Activated T-helper 1 cell treated with Interleukin-2 at 50 U/mL for 16 hours (primary cell): Measurements from ENCODE around the gene GNPDA1.

ENCODE experiments used
- DNase-seq: peaks from one replicate; pipeline ENCODE4 v3.0.0-alpha.2; 2020; ENCODE audit warnings: low read depth

GNPDA1 gene

GRCh38 chr5:141954194-141954593 lies 58.6 kb downstream of the GNPDA1 start:
- no peak for DNase-seq

- no peak for DNase-seq
These were observed 60.8 kb downstream of the GNPDA1 start for GRCh38 chr5:141952020-141952419.

- DNase-seq = no peak
These were observed 61.5 kb downstream of the GNPDA1 start for GRCh38 chr5:141951332-141951781.
